Keratinocyte (primary cell): Measurements from ENCODE around the gene COL21A1. TPM values are rescaled to one million over a fixed set of nuclear protein-coding genes. Genes with fewer than 3 reads are reported as not detected.

Experiments used
- DNase-seq: peaks from one replicate; pipeline ENCODE4 v3.0.0-alpha.2; 2011; ENCODE audit warnings: low read depth, missing footprints, low spot score
- FAIRE-seq: peaks from 2 replicates; lab custom pipeline; 2011; peaks lifted over from hg19 to GRCh38; lab: Jason Lieb, UNC
- H2AFZ ChIP-seq: 2 replicates; pipeline ENCODE4 v1.6.0; 2012; ENCODE audit warnings: low read length, control low read depth, inconsistent platforms; ENCODE audit not compliant: control insufficient read depth
- H3K27ac ChIP-seq: 2 replicates; pipeline ENCODE4 v1.5.1; 2011; ENCODE audit warnings: low read length; ENCODE audit not compliant: control insufficient read depth, insufficient read depth
- H3K27me3 ChIP-seq: 3 replicates; pipeline ENCODE4 v1.6.0; 2011; ENCODE audit warnings: low read length; ENCODE audit not compliant: control insufficient read depth, insufficient read depth; ENCODE audit errors: extremely low read depth
- H3K36me3 ChIP-seq, 2 experiments: 2 replicates in 1 of 2; 3 replicates in 1 of 2; pipeline ENCODE4 v1.5.1; 2011; ENCODE audit warnings: low read length in 2 of 2, mild to moderate bottlenecking in 1 of 2; ENCODE audit not compliant: control insufficient read depth in 2 of 2, insufficient read depth in 2 of 2; ENCODE audit errors: extremely low read depth in 1 of 2
- H3K4me1 ChIP-seq: 3 replicates; pipeline ENCODE4 v1.5.1; 2011; ENCODE audit warnings: low read length; ENCODE audit not compliant: control insufficient read depth, insufficient read depth; ENCODE audit errors: extremely low read depth
- H3K4me2 ChIP-seq: 3 replicates; pipeline ENCODE4 v1.6.0; 2011; ENCODE audit warnings: low read depth, low read length; ENCODE audit not compliant: control insufficient read depth, insufficient read depth; ENCODE audit errors: extremely low read depth
- H3K4me3 ChIP-seq, 3 experiments: fragments of 200-600 bp in 1 of 3; sonication (generic) in 1 of 3; 2 replicates in 2 of 3; 3 replicates in 1 of 3; pipeline ENCODE4 v1.5.1; 2011 to 2016; ENCODE audit warnings: low read length in 3 of 3, mild to moderate bottlenecking in 3 of 3, control low read depth in 2 of 3, inconsistent platforms in 1 of 3, low read depth in 1 of 3, mixed read lengths in 1 of 3, mixed run types in 1 of 3, moderate library complexity in 1 of 3; ENCODE audit not compliant: control insufficient read depth in 2 of 3, insufficient read depth in 2 of 3; ENCODE audit errors: extremely low read depth in 1 of 3
- H3K79me2 ChIP-seq: 2 replicates; pipeline ENCODE4 v1.6.0; 2012; ENCODE audit warnings: low read length; ENCODE audit not compliant: control insufficient read depth, insufficient read depth
- H3K9ac ChIP-seq: 3 replicates; pipeline ENCODE4 v1.6.0; 2011; ENCODE audit warnings: low read length; ENCODE audit not compliant: control insufficient read depth, insufficient read depth; ENCODE audit errors: extremely low read depth
- H3K9me1 ChIP-seq: 3 replicates; pipeline ENCODE4 v1.6.0; 2011; ENCODE audit warnings: low read length; ENCODE audit not compliant: control insufficient read depth, insufficient read depth; ENCODE audit errors: extremely low read depth
- H3K9me3 ChIP-seq: 2 replicates; pipeline ENCODE4 v1.5.1; 2012; ENCODE audit warnings: low read depth, low read length; ENCODE audit not compliant: control insufficient read depth
- H4K20me1 ChIP-seq: 3 replicates; pipeline ENCODE4 v1.6.0; 2011; ENCODE audit warnings: low read length; ENCODE audit not compliant: control insufficient read depth, insufficient read depth; ENCODE audit errors: extremely low read depth
- CTCF ChIP-seq, 3 experiments: IDR thresholded peaks in 1 of 3; conservative IDR thresholded peaks in 1 of 3; optimal IDR thresholded peaks in 1 of 3; 2 replicates in 2 of 3; 3 replicates in 1 of 3; pipeline versions ENCODE3 to v1.5.1; 2011; ENCODE audit warnings: low read length in 3 of 3, mild to moderate bottlenecking in 3 of 3, moderate library complexity in 2 of 3, control low read depth in 1 of 3, inconsistent platforms in 1 of 3; ENCODE audit not compliant: insufficient read depth in 2 of 3; ENCODE audit errors: extremely low read depth in 1 of 3
- EZH2 ChIP-seq: IDR thresholded peaks from one replicate; pipeline ENCODE4 v1.6.1; 2012; ENCODE audit warnings: inconsistent platforms, mild to moderate bottlenecking, low read length, moderate library complexity
- dilution Hi-C: fragments of 300-500 bp; cut with MboI; formaldehyde crosslinking; loops from one replicate; pipeline ENCODE4 v1.7.0; 2020; ENCODE audit warnings: low sequenced_read_pairs; ENCODE audit not compliant: extremely low pct_ligation_motif_present
- polyA plus RNA-seq, 5 experiments: library from polyadenylated mRNA; depleted of rRNA in 3 of 5; stranded (reverse) in 3 of 5; stranded (forward) in 1 of 5; unstranded in 1 of 5; fragments of >200 nt; gene quantifications; 1 replicate in 1 of 5; 2 replicates in 3 of 5; 3 replicates in 1 of 5; pipeline versions ENCODE4 v1.2.1 to v1.2.3, GENCODE V29; 2011 to 2012; ENCODE audit warnings: missing spikeins in 2 of 5, low read depth in 1 of 5, low replicate concordance in 1 of 5

Gene COL21A1
- polyA plus RNA-seq, 1 donor (not counting 4 experiments of a cell fraction or from before 2014, with no cell fraction given): 0.16 TPM

GRCh38 chr6:56043761-56044160 lies 203.6 kb downstream of the COL21A1 start:
- no peaks in the 10 kb centered on the region for H4K20me1 ChIP-seq
- H3K4me3 ChIP-seq: no peak overlapping the region
- FAIRE-seq: no peak
- H2AFZ ChIP-seq: no peak overlapping the region
- dilution Hi-C loops: no loop called here
- H3K27ac ChIP-seq: no peak overlapping the region
- no peaks in the 10 kb centered on the region for H3K9me3 ChIP-seq
- no peaks in the 10 kb centered on the region for H3K27me3 ChIP-seq
- H3K9me1 ChIP-seq: no peaks in the 10 kb centered on the region
- H3K36me3 ChIP-seq: no peaks in the 10 kb centered on the region
- no peak overlapping the region for H3K9ac ChIP-seq
- no peak for DNase-seq
- TF ChIP-seq EZH2 (no peak), CTCF (optimal IDR thresholded peaks at IDR 0.05 in 1 of 3, IDR thresholded peaks at IDR 0.05 in 1 of 3, conservative IDR thresholded peaks at IDR 0.05 in 1 of 3; ENCODE audit: extremely low read depth in 1 of 3, insufficient read depth in 2 of 3, low read length in 3 of 3) (no peak)
- no peak overlapping the region for H3K4me2 ChIP-seq
- peaks cover 5% of the 10 kb centered on the region for H3K4me1 ChIP-seq
- H3K79me2 ChIP-seq: no peaks in the 10 kb centered on the region

GRCh38 chr6:56043076-56043475 lies 204.3 kb downstream of the COL21A1 start:
- Histone ChIP-seq H3K4me3 (no peak overlapping the region), H3K4me1 (peaks cover 5% of the 10 kb centered on the region), H3K4me2 (no peak overlapping the region), H3K9ac (no peak overlapping the region), H4K20me1 (no peaks in the 10 kb centered on the region), H3K9me3 (no peaks in the 10 kb centered on the region), H2AFZ (no peak overlapping the region), H3K27ac (no peak overlapping the region), H3K9me1 (no peaks in the 10 kb centered on the region), H3K27me3 (no peaks in the 10 kb centered on the region), H3K79me2 (no peaks in the 10 kb centered on the region), H3K36me3 (no peaks in the 10 kb centered on the region)
- no peak for FAIRE-seq
- DNase-seq: no peak
- TF ChIP-seq EZH2: no peak
- no peak for TF ChIP-seq CTCF (optimal IDR thresholded peaks at IDR 0.05 in 1 of 3, IDR thresholded peaks at IDR 0.05 in 1 of 3, conservative IDR thresholded peaks at IDR 0.05 in 1 of 3; ENCODE audit: extremely low read depth in 1 of 3, insufficient read depth in 2 of 3, low read length in 3 of 3)
- dilution Hi-C loops: no loop called here
